GM18861 (cell line): ENCODE results near the gene APLN.

Experiments
- ATAC-seq: cut with Tn5 transposase; IDR thresholded peaks from one replicate; pipeline ENCODE4 v1.9.1; 2021; ENCODE audit not compliant: unreplicated experiment

Gene APLN

DNA sequence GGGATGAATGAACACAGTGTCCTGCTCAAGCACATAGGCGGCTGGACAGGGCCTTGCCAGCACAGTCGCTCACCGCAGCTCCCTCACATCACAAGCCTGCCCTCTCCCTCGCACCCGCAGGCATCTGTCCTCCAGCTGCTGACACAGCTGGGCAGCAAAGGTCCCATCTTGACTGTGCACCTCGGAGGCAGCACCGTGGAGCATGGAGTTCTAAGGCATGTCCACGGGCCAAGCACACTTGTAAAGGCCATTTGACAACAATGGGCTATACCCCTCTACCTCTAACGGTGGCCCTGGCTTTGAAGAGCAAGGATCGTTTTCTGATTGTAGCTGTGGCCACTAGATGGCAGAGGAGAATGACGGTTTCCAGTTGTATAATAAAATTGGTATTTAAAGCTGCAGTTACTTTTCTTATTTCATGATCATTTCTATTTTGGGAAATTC is 53.8 kb downstream of the APLN start:
- peak; percentile 42 for ATAC-seq

DNA sequence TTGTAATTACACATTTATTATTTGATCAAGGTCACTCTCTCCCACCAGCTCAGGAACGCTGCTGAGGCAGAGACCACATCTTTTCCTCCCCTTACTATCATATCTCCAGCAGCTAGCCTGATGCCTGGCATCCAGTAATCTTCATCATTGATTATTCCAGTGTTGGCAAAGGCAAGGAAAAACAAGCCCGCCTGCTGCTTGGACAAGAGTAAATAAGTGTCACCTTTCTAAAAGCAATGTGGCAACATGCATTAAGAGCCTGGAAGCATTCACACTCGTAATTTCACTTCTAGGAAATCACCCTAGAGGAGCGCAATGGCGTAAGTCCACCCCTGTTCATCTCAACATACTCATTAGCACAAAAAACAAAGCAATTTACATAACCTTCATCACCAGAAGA is 54.8 kb downstream of the APLN start:
- no peak for ATAC-seq

- ATAC-seq, result no peak
These were observed 55.3 kb downstream of the APLN start for GRCh38 chrX:129599499-129599898.

- no peak for ATAC-seq
These were observed 56.9 kb downstream of the APLN start for GRCh38 chrX:129597905-129598304.

DNA sequence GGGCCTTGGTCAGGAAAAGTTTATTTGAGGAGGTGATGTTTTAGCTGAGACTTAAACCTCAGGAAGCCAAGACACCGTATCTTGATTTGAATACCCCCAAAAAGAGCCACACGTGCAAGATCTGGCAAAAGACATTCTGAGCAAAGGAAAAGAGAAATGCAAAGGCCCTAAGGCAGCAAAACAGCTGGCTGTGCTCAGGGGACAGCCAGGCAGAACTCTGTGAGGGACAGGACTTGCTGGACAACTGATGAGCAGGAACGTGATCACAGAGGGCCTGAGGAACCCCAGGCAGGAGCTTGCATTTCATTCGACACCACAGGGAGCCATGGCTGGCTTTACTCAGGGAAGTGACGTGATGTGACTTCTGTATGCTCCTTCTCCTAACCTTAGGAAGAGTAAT is 58.7 kb downstream of the APLN start:
- ATAC-seq, result no peak
